GM12878 (cell line): ENCODE results near the gene ARHGEF7. TPM values are rescaled to one million over a fixed set of nuclear protein-coding genes. Genes with fewer than 3 reads are reported as not detected.

ENCODE experiments used
- ATAC-seq: fragments of 200-7000 bp; cut with Tn5 transposase; 3 replicates; pipeline ENCODE4 v1.9.1; 2020; ENCODE audit warnings: mild to moderate bottlenecking, moderate library complexity
- BruUV-seq: library from RNA; stranded (reverse); fragments of 400-500 nt; replicated peaks from 2 replicates; lab custom pipeline; 2021; lab: Mats Ljungman, UMichigan
- CTCF ChIA-PET: fragments of 300-600 bp; sonication (Branson Sonifier 250); formaldehyde crosslinking; extraction: SDS; loops from one replicate; lab custom pipeline; 2021; ENCODE audit warnings: inconsistent platforms; lab: Yijun Ruan, JAX
- POLR2A ChIA-PET: fragments of 350-600 bp; formaldehyde crosslinking; extraction: SDS; loops from one replicate; lab custom pipeline; 2021; ENCODE audit warnings: inconsistent platforms; lab: Charles Lee
- RAD21 ChIA-PET: fragments of 300-600 bp; sonication (Branson Sonifier 250); formaldehyde crosslinking; loops from one replicate; lab custom pipeline; 2023; ENCODE audit warnings: antibody characterized with exemption; ENCODE audit not compliant: unreplicated experiment; lab: Charles Lee
- SMC1A ChIA-PET: fragments of 300-600 bp; sonication (Branson Sonifier 250); formaldehyde crosslinking; loops from one replicate; lab custom pipeline; 2023; ENCODE audit not compliant: unreplicated experiment, uncharacterized antibody; lab: Charles Lee
- DNase-seq: peaks from one replicate; pipeline ENCODE4 v3.0.0-alpha.2; 2011; ENCODE audit warnings: low read depth, low spot score
- FAIRE-seq: peaks from 3 replicates; lab custom pipeline; 2011; peaks lifted over from hg19 to GRCh38; lab: Jason Lieb, UNC
- H2AFZ ChIP-seq: 2 replicates; pipeline ENCODE4 v1.6.0; 2011; ENCODE audit warnings: low read depth, low read length, control low read depth; ENCODE audit not compliant: control insufficient read depth
- H3K27ac ChIP-seq: 2 replicates; pipeline ENCODE4 v1.5.1; 2011; ENCODE audit warnings: control low read depth; ENCODE audit not compliant: control insufficient read depth, insufficient read depth
- H3K27me3 ChIP-seq, 2 experiments: replicated peaks in 1 of 2; 2 replicates each; pipeline versions ENCODE4 v1.6.0 to v1.6.1; 2011; ENCODE audit warnings: low read length in 1 of 2; ENCODE audit not compliant: control insufficient read depth in 2 of 2, insufficient read depth in 2 of 2
- H3K36me3 ChIP-seq, 2 experiments: 2 replicates each; pipeline ENCODE4 v1.5.1; 2011; ENCODE audit warnings: low read length in 1 of 2; ENCODE audit not compliant: control insufficient read depth in 2 of 2, insufficient read depth in 2 of 2
- H3K4me1 ChIP-seq: 2 replicates; pipeline ENCODE4 v1.6.1; 2011; ENCODE audit warnings: mild to moderate bottlenecking, low read length, moderate library complexity, mixed read lengths; ENCODE audit not compliant: control insufficient read depth, insufficient read depth
- H3K4me2 ChIP-seq: 2 replicates; pipeline ENCODE4 v1.6.0; 2011; ENCODE audit warnings: control low read depth; ENCODE audit not compliant: control insufficient read depth, insufficient read depth
- H3K4me3 ChIP-seq: fragments of 200-600 bp; sonication (generic); 2 replicates; pipeline ENCODE4 v1.5.1; 2016
- H3K79me2 ChIP-seq: 2 replicates; pipeline ENCODE4 v1.6.0; 2011; ENCODE audit warnings: low read length; ENCODE audit not compliant: control insufficient read depth, insufficient read depth
- H3K9ac ChIP-seq: 2 replicates; pipeline ENCODE4 v1.8.0; 2011; ENCODE audit warnings: low read length, control low read depth, mixed read lengths; ENCODE audit not compliant: control insufficient read depth, insufficient read depth
- H3K9me3 ChIP-seq: replicated peaks from 3 replicates; pipeline ENCODE4 v1.5.1; 2011; ENCODE audit warnings: mild to moderate bottlenecking, low read length; ENCODE audit not compliant: control insufficient read depth, insufficient read depth
- H4K20me1 ChIP-seq: 2 replicates; pipeline ENCODE4 v1.6.0; 2011; ENCODE audit not compliant: control insufficient read depth, insufficient read depth
- BACH1 ChIP-seq: fragments of 450-650 bp; IDR thresholded peaks from 2 replicates; pipeline ENCODE4 v1.6.1; 2017; ENCODE audit warnings: mild to moderate bottlenecking, borderline replicate concordance
- BHLHE40 ChIP-seq, 2 experiments: fragments of 450-650 bp in 1 of 2; IDR thresholded peaks; 2 replicates each; pipeline ENCODE4 v1.6.1; 2011 to 2017; ENCODE audit warnings: low read depth in 2 of 2, borderline replicate concordance in 1 of 2, improper control_type of control experiment in 1 of 2, low read length in 1 of 2, mild to moderate bottlenecking in 1 of 2
- CHD2 ChIP-seq: IDR thresholded peaks from 2 replicates; pipeline ENCODE4 v1.6.1; 2011; ENCODE audit warnings: low read depth, low read length, improper control_type of control experiment, borderline replicate concordance
- EP300 ChIP-seq, 2 experiments: fragments of 150-350 bp in 1 of 2; IDR thresholded peaks; 2 replicates each; pipeline ENCODE4 v1.6.1; 2011 to 2012; ENCODE audit warnings: low read depth in 2 of 2, low read length in 2 of 2, borderline replicate concordance in 1 of 2, improper control_type of control experiment in 1 of 2, inconsistent platforms in 1 of 2; ENCODE audit not compliant: control insufficient read depth in 1 of 2
- ETV6 ChIP-seq, 2 experiments: fragments of 450-650 bp in 1 of 2; IDR thresholded peaks in 1 of 2; conservative IDR thresholded peaks in 1 of 2; 2 replicates each; pipeline ENCODE4 v1.6.1; 2014; ENCODE audit warnings: antibody characterized with exemption in 1 of 2, borderline replicate concordance in 1 of 2, low read depth in 1 of 2, mild to moderate bottlenecking in 1 of 2, moderate library complexity in 1 of 2
- MEF2A ChIP-seq: IDR thresholded peaks from 2 replicates; pipeline ENCODE4 v1.6.1; 2011; ENCODE audit warnings: low read depth, mild to moderate bottlenecking, low read length, moderate library complexity; ENCODE audit not compliant: insufficient read depth
- NR2F1 ChIP-seq: fragments of 450-650 bp; conservative IDR thresholded peaks from 2 replicates; pipeline ENCODE4 v1.6.1; 2017; ENCODE audit warnings: mild to moderate bottlenecking
- POLR2A ChIP-seq: IDR thresholded peaks from 2 replicates; pipeline ENCODE4 v1.6.1; 2011; ENCODE audit warnings: low read depth, mild to moderate bottlenecking, low read length
- POLR2AphosphoS2 ChIP-seq: IDR thresholded peaks from 2 replicates; pipeline ENCODE4 v1.6.1; 2011; ENCODE audit warnings: low read depth, mild to moderate bottlenecking, low read length, improper control_type of control experiment, moderate library complexity
- POLR2AphosphoS5 ChIP-seq: IDR thresholded peaks from 2 replicates; pipeline ENCODE4 v1.6.1; 2011; ENCODE audit warnings: mild to moderate bottlenecking, low read length, inconsistent platforms
- RAD51 ChIP-seq: fragments of 450-650 bp; IDR thresholded peaks from 2 replicates; pipeline ENCODE4 v1.6.1; 2016; ENCODE audit warnings: moderate library complexity, mild to moderate bottlenecking, inconsistent platforms
- RUNX3 ChIP-seq: IDR thresholded peaks from 2 replicates; pipeline ENCODE4 v1.6.1; 2012; ENCODE audit warnings: low read length, inconsistent platforms
- SRF ChIP-seq, 2 experiments: IDR thresholded peaks; 2 replicates each; pipeline ENCODE4 v1.6.1; 2011; ENCODE audit warnings: low read depth in 2 of 2, low read length in 2 of 2, mild to moderate bottlenecking in 1 of 2, moderate library complexity in 1 of 2
- ZNF384 ChIP-seq: IDR thresholded peaks from 2 replicates; pipeline ENCODE4 v1.6.1; 2012; ENCODE audit warnings: low read depth, mild to moderate bottlenecking, low read length, improper control_type of control experiment, borderline replicate concordance
- WGBS: methylation state at CpG from one replicate; pipeline ENCODE4 v1.1.6; 2016; ENCODE audit warnings: low lambda C conversion rate; ENCODE audit not compliant: insufficient replicate concordance, insufficient coverage; ENCODE audit errors: missing lambda C conversion rate; 5-methylcytosine and 5-hydroxymethylcytosine counted together
- in situ Hi-C: fragments of 300-500 bp; cut with MboI; formaldehyde crosslinking; loops from 9 replicates; pipeline ENCODE4 v1.14.3; 2018; ENCODE audit warnings: mixed read lengths
- intact Hi-C: fragments of 100-400 bp; cut with micrococcal nuclease; formaldehyde crosslinking; loops from one replicate; pipeline ENCODE4 v1.14.2; 2022; ENCODE audit not compliant: unreplicated experiment
- polyA plus RNA-seq, 11 experiments: library from polyadenylated mRNA; depleted of rRNA in 4 of 11; unstranded in 6 of 11; stranded (reverse) in 5 of 11; fragments of >200 nt; fragmentation: Nextera tagmentation in 4 of 11; fragmentation: Illumina TruSeq in 1 of 11; extraction: Ambion mirVana in 4 of 11; extraction: Trizol in 1 of 11; gene quantifications; 1 replicate in 1 of 11; 2 replicates in 10 of 11; pipeline versions ENCODE4 v1.2.1 to v1.2.3, GENCODE V29; 2011 to 2016; ENCODE audit warnings: inconsistent platforms in 2 of 11, missing spikeins in 2 of 11, low read depth in 1 of 11
- total RNA-seq, 4 experiments: library from RNA; depleted of rRNA in 3 of 4; stranded (reverse); fragments of >200 nt in 3 of 4; fragmentation: Illumina TruSeq in 1 of 4; extraction: Trizol in 1 of 4; gene quantifications; 2 replicates each; pipeline versions ENCODE4 v1.2.1 to v1.2.3, GENCODE V29; 2013 to 2021
- TF ChIP-seq, protein P1 (sequence below): IDR thresholded peaks from 2 replicates; pipeline ENCODE4 v1.6.1; 2011; ENCODE audit warnings: borderline replicate concordance, low read depth, mild to moderate bottlenecking, moderate library complexity, mixed read lengths, low read length; ENCODE audit not compliant: insufficient read depth; ENCODE audit errors: extremely low read length

The ARHGEF7 gene
- total and polyA plus RNA-seq, 10 of the 15 experiments (the other 5 are each of a cell fraction or from before 2014, with no cell fraction given) = 4.7 to 65.5 (median 36.6) TPM

DNA sequence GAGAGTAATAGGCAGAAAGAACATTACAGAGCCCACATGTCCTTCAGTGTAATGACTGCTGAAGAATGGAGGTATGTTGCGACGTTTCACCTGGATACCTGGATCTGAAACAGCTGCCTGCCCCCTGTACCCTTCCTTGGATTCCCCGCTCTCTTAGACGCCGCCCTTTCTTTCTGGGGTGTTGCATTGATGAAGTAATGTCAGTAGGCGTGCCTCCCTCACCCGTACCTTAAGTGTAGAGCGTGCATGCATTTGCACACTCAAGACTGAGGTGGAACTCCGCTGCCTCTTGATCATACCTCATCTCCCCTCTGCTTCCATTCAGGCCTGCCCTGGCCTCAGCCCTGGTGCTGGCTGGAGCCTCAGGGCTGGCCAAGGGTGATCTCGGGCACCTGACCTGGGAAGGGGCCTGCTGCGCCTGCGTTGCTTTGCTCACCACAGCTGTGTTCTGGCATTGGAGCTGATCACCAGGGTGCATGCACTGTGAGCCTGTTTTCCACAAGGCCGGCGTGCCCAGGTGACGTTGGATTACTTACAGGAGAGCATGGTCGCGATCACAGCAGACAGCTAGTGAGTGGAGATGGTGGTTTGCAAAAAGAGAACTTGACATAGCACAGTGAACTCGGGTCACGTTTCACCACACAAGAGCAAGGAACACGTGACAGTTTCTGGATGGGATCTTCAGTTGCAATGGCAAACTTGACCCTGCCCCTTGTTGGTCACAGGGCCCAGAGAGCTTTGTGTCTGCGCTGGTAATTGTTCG is 99.0 kb downstream of the ARHGEF7 start:
- H3K27ac ChIP-seq = peak overlapping the region; percentile 5; the same call in 1 of the 2 replicates
- CTCF ChIA-PET = interaction anchor here (0.7 to 8.5 kb wide), 7 partner anchors 11 to 147 kb away, joined by 3 to 99 read pairs (median 5); no protein-coding TSS in a partner anchor
- H3K9ac ChIP-seq = no peak overlapping the region
- BruUV-seq = no TSS peak
- no peak for DNase-seq
- no peak overlapping the region for H3K4me3 ChIP-seq
- ATAC-seq = peak; percentile 33
- no peaks in the 10 kb centered on the region for H3K9me3 ChIP-seq
- H3K79me2 ChIP-seq = peaks cover 61% of the 10 kb centered on the region
- H4K20me1 ChIP-seq = peaks cover 9% of the 10 kb centered on the region
- no peaks in the 10 kb centered on the region for H3K27me3 ChIP-seq
- 75% methylated on average over 22 of the region's 22 CpGs for WGBS
- peak; percentile 52 for FAIRE-seq
- peaks cover 10 to 18% of the 10 kb centered on the region in 2 experiments for H3K36me3 ChIP-seq
- POLR2A ChIA-PET = interaction anchor here (0.5 to 1.4 kb wide), 4 partner anchors 8 to 52 kb away, joined by 3 read pairs; no protein-coding TSS in a partner anchor
- intact Hi-C loops (no loop called here), in situ Hi-C loops (loop anchor here (5.0 kb wide), 1 partner anchor 152 kb away; no protein-coding TSS in a partner anchor)
- SMC1A ChIA-PET = interaction anchor here (0.7 to 5.1 kb wide), 9 partner anchors 9 to 146 kb away, joined by 3 to 45 read pairs (median 4); no protein-coding TSS in a partner anchor
- H3K4me2 ChIP-seq = peak overlapping the region; percentile 30; the same call in 1 of the 2 replicates
- H3K4me1 ChIP-seq = peaks cover 7% of the 10 kb centered on the region
- RAD21 ChIA-PET = interaction anchor here (1.5 to 5.6 kb wide), 2 partner anchors 56 to 146 kb away, joined by 5 to 43 read pairs; no protein-coding TSS in a partner anchor
- TF ChIP-seq ZNF384 = no peak
- TF ChIP-seq POLR2AphosphoS5 = no peak
- no peak for TF ChIP-seq SRF (IDR thresholded peaks at IDR 0.05; ENCODE audit: low read depth in 2 of 2, low read length in 2 of 2)
- no peak for TF ChIP-seq EP300 (IDR thresholded peaks at IDR 0.05; ENCODE audit: borderline replicate concordance in 1 of 2, control insufficient read depth in 1 of 2, low read depth in 2 of 2, low read length in 2 of 2)
- no peak for TF ChIP-seq BACH1
- no peak for TF ChIP-seq MEF2A
- no peak for TF ChIP-seq ETV6 (conservative IDR thresholded peaks at IDR 0.05 in 1 of 2, IDR thresholded peaks at IDR 0.05 in 1 of 2; ENCODE audit: borderline replicate concordance in 1 of 2, low read depth in 1 of 2)
- 0 out of 2 replicates have a peak, but pooled peaks have one; percentile 6 for TF ChIP-seq RUNX3
- TF ChIP-seq POLR2AphosphoS2 = no peak
- TF ChIP-seq, protein P1, sequence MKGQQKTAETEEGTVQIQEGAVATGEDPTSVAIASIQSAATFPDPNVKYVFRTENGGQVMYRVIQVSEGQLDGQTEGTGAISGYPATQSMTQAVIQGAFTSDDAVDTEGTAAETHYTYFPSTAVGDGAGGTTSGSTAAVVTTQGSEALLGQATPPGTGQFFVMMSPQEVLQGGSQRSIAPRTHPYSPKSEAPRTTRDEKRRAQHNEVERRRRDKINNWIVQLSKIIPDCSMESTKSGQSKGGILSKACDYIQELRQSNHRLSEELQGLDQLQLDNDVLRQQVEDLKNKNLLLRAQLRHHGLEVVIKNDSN = peak; percentile 52
- peak; percentile 47; the same call in 1 of the 2 replicates for TF ChIP-seq RAD51
- peak; percentile 63 to 75; a peak in 3 of 4 replicates for TF ChIP-seq BHLHE40 (IDR thresholded peaks at IDR 0.05; ENCODE audit: borderline replicate concordance in 1 of 2, low read depth in 2 of 2, low read length in 1 of 2)
- TF ChIP-seq CHD2 = no peak
- TF ChIP-seq NR2F1 = no peak
- peak; percentile 44; the same call in 1 of the 2 replicates for TF ChIP-seq POLR2A
- no peak overlapping the region for H2AFZ ChIP-seq
